ENCODE results near the gene KLF1. TPM values are rescaled to one million over a fixed set of nuclear protein-coding genes. Genes with fewer than 3 reads are reported as not detected.

The KLF1 gene
- polyA plus RNA-seq, 2 of the 4 experiments (the other 2 are of a cell fraction): not detected

- 49% methylated on average over 21 of the region's 53 CpGs for WGBS (ENCODE audit: missing lambda C conversion rate)
- ChIA-PET POLR2A (no interaction called here), CTCF (interaction anchor here (0.7 to 4.5 kb wide), 13 partner anchors 10 to 120 kb away, joined by 3 to 17 read pairs (median 4); partner anchors contain the start of gene RTBDN)
- no peak for DNase-seq (ENCODE audit: low read depth in 1 of 2, low spot score in 1 of 2)
- H3K4me2 ChIP-seq: peak overlapping the region; percentile 65
- peaks cover 9% of the 10 kb centered on the region; the same call in 2 of the 3 replicates for H3K9me3 ChIP-seq
- FAIRE-seq: no peak
- TF ChIP-seq CTCF (IDR thresholded peaks at IDR 0.05) (peak; percentile 11; the same call in 1 of the 3 replicates), FOSB (CRISPR knock-in tag; IDR thresholded peaks at IDR 0.05) (no peak), REST (IDR thresholded peaks at IDR 0.05) (no peak)
- H3K27ac ChIP-seq: peak overlapping the region; percentile 27 to 83; a peak in 4 of 6 replicates
- no peaks in the 10 kb centered on the region for H3K4me1 ChIP-seq
- peak overlapping the region; percentile 36 for H3K4me3 ChIP-seq
- ATAC-seq: peak; percentile 22 to 26; a peak in 4 of 6 replicates
Measured at GRCh38 chr19:12885749-12886650, 1.0 kb downstream of the KLF1 start.

GRCh38 chr19:12884926-12885748, 1.9 kb downstream of the KLF1 start:
- Histone ChIP-seq H3K4me1 (no peaks in the 10 kb centered on the region), H3K27ac (peak overlapping the region in 1 of 2 experiments; percentile 83; a peak in 4 of 6 replicates), H3K4me3 (peak overlapping the region; percentile 36), H3K4me2 (peak overlapping the region; percentile 65), H3K9me3 (peaks cover 9% of the 10 kb centered on the region; the same call in 2 of the 3 replicates)
- FAIRE-seq: no peak
- TF ChIP-seq HEYL (CRISPR knock-in tag; IDR thresholded peaks at IDR 0.05): no peak
- 0 out of 3 replicates have a peak, but pooled peaks have one; percentile 10 for TF ChIP-seq SMC3 (IDR thresholded peaks at IDR 0.05)
- no peak for TF ChIP-seq RFX5 (IDR thresholded peaks at IDR 0.05)
- TF ChIP-seq HDAC2 (IDR thresholded peaks at IDR 0.05): 0 out of 2 replicates have a peak, but pooled peaks have one; percentile 21
- TF ChIP-seq POLR2A (IDR thresholded peaks at IDR 0.05; ENCODE audit: low read length): no peak
- TF ChIP-seq HOXA7 (CRISPR knock-in tag; IDR thresholded peaks at IDR 0.05): no peak
- no peak for TF ChIP-seq CBX2 (IDR thresholded peaks at IDR 0.05; ENCODE audit: borderline replicate concordance, low read depth)
- no peak for TF ChIP-seq FOXS1 (CRISPR knock-in tag; IDR thresholded peaks at IDR 0.05)
- TF ChIP-seq, protein P1, sequence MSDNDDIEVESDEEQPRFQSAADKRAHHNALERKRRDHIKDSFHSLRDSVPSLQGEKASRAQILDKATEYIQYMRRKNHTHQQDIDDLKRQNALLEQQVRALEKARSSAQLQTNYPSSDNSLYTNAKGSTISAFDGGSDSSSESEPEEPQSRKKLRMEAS (IDR thresholded peaks at IDR 0.05): peak; percentile 71
- TF ChIP-seq, protein P2, sequence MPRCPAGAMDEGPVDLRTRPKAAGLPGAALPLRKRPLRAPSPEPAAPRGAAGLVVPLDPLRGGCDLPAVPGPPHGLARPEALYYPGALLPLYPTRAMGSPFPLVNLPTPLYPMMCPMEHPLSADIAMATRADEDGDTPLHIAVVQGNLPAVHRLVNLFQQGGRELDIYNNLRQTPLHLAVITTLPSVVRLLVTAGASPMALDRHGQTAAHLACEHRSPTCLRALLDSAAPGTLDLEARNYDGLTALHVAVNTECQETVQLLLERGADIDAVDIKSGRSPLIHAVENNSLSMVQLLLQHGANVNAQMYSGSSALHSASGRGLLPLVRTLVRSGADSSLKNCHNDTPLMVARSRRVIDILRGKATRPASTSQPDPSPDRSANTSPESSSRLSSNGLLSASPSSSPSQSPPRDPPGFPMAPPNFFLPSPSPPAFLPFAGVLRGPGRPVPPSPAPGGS (IDR thresholded peaks at IDR 0.05): no peak
- TF ChIP-seq CHD4 (IDR thresholded peaks at IDR 0.05; ENCODE audit: borderline replicate concordance): no peak
- TF ChIP-seq ZC3H11A (IDR thresholded peaks at IDR 0.05): no peak
- TF ChIP-seq MAFK (IDR thresholded peaks at IDR 0.05; ENCODE audit: partially characterized antibody): no peak
- no peak for TF ChIP-seq ZFP36 (IDR thresholded peaks at IDR 0.05; ENCODE audit: borderline replicate concordance, partially characterized antibody)
- TF ChIP-seq CTCF (IDR thresholded peaks at IDR 0.05): peak; percentile 68
- TF ChIP-seq FOSL2 (IDR thresholded peaks at IDR 0.05): no peak
- TF ChIP-seq FOSL2 (CRISPR knock-in tag; IDR thresholded peaks at IDR 0.05): no peak
- no peak for TF ChIP-seq EP300 (IDR thresholded peaks at IDR 0.05)
- TF ChIP-seq RAD21 (conservative IDR thresholded peaks at IDR 0.05 in 1 of 2, IDR thresholded peaks at IDR 0.05 in 1 of 2): peak; percentile 16 to 47; a peak in 3 of 5 replicates
- TF ChIP-seq E2F6 (IDR thresholded peaks at IDR 0.05; ENCODE audit: borderline replicate concordance, low read depth): peak; percentile 42; the same call in 1 of the 2 replicates
- TF ChIP-seq GATA3 (IDR thresholded peaks at IDR 0.05; ENCODE audit: borderline replicate concordance): no peak
- no peak for TF ChIP-seq NFE2L2 (conservative IDR thresholded peaks at IDR 0.05; ENCODE audit: low read length)
- peak; percentile 54 to 74 for DNase-seq (ENCODE audit: low read depth in 1 of 2, low spot score in 1 of 2)
- WGBS (ENCODE audit: missing lambda C conversion rate): 60% methylated on average over 25 of the region's 73 CpGs
- ChIA-PET POLR2A (interaction anchor here (0.6 kb wide), 1 partner anchor 80 kb away, joined by 3 read pairs; no protein-coding TSS in a partner anchor), CTCF (interaction anchor here (0.6 to 4.5 kb wide), 21 partner anchors 9 to 119 kb away, joined by 3 to 17 read pairs (median 3); partner anchors contain the start of gene RTBDN)
- ATAC-seq: peak; percentile 71 to 78
